NCI-H1092 treated with DMSO at 0.1 percent for 48 hours (cell line): ENCODE results near the gene LUC7L.
"Not testable (repeated sequence)": the region's sequence is repeated elsewhere in the genome, so short reads cannot be mapped to it uniquely, and the experiment has no call there.

ENCODE experiments used
- DNase-seq: peaks from one replicate; lab custom pipeline; 2025; lab: John Stamatoyannopoulos, UW

Gene LUC7L

GRCh38 chr16:164827-165538, 64.3 kb downstream of the LUC7L start:
- no peak for DNase-seq

- DNase-seq: not testable (repeated sequence)
Measured at GRCh38 chr16:164134-164823, 65.0 kb downstream of the LUC7L start.

GRCh38 chr16:163696-164095, 65.6 kb downstream of the LUC7L start:
- not testable (repeated sequence) for DNase-seq

- not testable (repeated sequence) for DNase-seq
Measured at GRCh38 chr16:163139-163538, 66.1 kb downstream of the LUC7L start.

GRCh38 chr16:162271-162991, 66.8 kb downstream of the LUC7L start:
- no peak for DNase-seq

GRCh38 chr16:160691-161190, 68.5 kb downstream of the LUC7L start:
- DNase-seq: no peak

GRCh38 chr16:160242-160641, 69.0 kb downstream of the LUC7L start:
- not testable (repeated sequence) for DNase-seq

GRCh38 chr16:159136-159849, 70.0 kb downstream of the LUC7L start:
- no peak for DNase-seq

GRCh38 chr16:155031-155398, 74.2 kb downstream of the LUC7L start:
- no peak for DNase-seq

- DNase-seq: peak; percentile 17
Measured at GRCh38 chr16:154217-155030, 74.8 kb downstream of the LUC7L start.

GRCh38 chr16:153550-154216, 75.6 kb downstream of the LUC7L start:
- not testable (repeated sequence) for DNase-seq

GRCh38 chr16:153129-153521, 76.1 kb downstream of the LUC7L start:
- not testable (repeated sequence) for DNase-seq

- DNase-seq: no peak
Measured at GRCh38 chr16:152141-153128, 76.8 kb downstream of the LUC7L start, which contains the start of gene HBZ. Gene HBZ, plus strand, starts transcription at chr16:152644. Its CDS starts 266 bp downstream, at chr16:152910.

GRCh38 chr16:149024-149660, 80.1 kb downstream of the LUC7L start:
- DNase-seq: no peak

GRCh38 chr16:146646-147045, 82.6 kb downstream of the LUC7L start:
- DNase-seq: no peak

- DNase-seq: no peak
Measured at GRCh38 chr16:144797-145252, 84.4 kb downstream of the LUC7L start.

GRCh38 chr16:143456-143855, 85.8 kb downstream of the LUC7L start:
- no peak for DNase-seq

GRCh38 chr16:143047-143446, 86.2 kb downstream of the LUC7L start:
- no peak for DNase-seq
